ENCODE data around the gene USP24.

Gene USP24

DNA sequence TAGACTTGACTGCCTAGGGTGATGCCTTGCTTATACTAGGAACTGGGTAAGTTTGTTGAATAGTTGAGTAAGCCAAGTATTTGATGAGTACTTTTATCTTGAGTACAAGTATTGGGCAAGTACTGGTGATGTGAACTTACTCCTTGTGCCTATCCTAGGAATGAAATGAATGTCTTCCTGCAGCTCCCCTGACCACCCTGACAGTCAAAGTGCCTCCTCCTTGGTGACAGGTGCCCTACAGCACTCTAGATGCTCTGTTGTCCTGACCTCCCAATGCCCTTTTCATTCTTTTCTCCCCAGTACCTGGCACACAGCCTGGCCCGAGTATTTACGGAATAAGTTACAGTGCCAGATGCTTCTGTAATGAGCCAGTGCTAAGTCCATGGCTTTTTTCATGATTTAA is 150.3 kb downstream of the USP24 start:
- no peak for DNase-seq

DNA sequence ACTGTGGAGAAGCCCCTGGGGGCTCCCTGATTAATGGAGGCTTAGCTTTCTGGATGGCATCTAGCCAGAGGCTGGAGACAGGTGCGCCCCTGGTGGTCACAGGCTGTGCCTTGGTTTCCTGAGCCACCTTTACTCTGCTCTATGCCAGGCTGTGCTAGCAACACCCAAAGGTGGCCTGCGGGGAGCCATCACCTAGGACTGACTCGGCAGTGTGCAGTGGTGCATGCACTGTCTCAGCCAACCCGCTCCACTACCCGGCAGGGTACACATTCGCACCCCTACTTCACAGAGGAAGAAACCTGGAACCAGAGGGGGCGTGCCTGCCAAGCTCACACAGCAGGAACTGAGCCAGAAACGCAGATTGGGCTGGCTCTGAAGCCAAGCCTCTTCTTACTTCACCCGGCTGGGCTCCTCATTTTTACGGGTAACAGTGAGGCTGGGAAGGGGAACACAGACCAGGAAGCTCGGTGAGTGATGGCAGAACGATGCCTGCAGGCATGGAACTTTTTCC is 151.0 kb downstream of the USP24 start:
- no peak for DNase-seq

- no peak for DNase-seq
Observed at GRCh38 chr1:55063577-55063942, 151.6 kb downstream of the USP24 start.

- no peak for DNase-seq
Observed at GRCh38 chr1:55062801-55063576, 152.2 kb downstream of the USP24 start.

DNA sequence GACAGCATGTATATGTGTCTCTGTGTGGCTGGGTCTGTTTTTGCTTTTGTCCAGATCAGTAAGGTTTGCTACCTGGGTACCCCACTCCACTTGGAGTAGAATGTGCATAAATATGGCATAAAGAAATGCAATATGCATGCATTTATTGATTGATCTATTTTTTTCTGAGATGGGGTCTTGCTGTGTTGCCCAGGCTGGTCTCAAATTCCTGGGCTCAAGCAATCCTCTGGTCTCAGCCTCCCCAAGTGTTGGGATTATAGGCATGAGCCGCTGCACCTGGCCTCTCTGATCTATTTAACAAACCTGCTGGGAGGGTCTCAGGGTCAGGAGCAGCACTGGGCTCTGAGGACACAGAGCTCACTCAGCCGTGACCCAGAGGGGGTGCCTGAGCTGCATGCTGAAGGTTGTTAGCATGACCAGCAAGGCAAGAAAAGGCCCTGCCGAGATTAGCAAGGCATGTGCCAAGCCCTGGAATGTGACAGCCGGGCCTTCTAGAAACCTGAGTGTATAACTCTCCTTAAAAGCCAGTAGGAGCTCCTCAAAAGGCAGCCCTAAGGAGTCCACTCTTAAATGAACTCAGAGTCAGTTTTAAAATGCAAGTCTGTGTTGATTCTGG is 153.3 kb downstream of the USP24 start:
- no peak for DNase-seq

GRCh38 chr1:55061000-55061705 is 154.0 kb downstream of the USP24 start:
- DNase-seq = no peak

DNA sequence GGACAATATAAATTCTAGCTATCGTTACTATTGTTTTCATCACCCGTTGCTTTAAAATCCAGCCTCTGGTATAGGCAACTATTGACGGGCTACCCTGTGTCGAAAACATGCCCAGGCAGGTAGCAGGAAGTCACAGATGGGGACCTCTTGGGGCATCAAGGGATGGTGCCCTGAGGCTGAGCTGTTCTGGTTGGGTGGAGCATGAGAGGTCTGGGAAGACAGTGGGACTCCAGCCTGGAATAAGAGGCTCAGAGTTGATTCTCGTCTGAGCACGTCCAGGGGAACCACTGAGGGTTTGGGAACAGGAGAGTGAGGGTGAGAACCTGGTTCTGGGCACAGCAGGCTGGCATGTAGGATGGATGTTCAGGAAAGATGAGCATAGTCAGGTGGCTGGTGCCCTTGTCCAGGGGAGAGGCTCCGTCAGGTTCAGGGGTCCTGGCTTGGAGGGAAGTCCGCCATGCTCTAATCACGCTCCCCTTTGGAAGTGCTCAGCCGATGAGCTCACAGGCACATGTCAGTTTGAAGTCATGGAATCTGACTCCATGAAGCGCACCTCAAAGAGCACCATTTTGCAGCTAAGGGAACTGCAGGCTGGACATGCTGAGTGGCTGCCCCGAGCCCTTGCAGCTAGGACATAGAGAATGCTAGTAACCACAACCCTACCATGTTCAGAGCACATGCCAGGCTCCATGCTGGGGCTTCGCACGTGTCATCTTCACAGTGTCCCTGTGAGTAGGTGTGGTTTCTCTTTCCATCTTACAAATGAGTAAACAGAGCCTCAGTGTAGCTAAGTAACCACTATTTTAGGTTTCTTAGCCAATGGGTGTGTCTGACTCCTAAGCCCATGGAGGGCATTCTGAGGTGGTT is 154.8 kb downstream of the USP24 start:
- DNase-seq = peak; percentile 3

DNA sequence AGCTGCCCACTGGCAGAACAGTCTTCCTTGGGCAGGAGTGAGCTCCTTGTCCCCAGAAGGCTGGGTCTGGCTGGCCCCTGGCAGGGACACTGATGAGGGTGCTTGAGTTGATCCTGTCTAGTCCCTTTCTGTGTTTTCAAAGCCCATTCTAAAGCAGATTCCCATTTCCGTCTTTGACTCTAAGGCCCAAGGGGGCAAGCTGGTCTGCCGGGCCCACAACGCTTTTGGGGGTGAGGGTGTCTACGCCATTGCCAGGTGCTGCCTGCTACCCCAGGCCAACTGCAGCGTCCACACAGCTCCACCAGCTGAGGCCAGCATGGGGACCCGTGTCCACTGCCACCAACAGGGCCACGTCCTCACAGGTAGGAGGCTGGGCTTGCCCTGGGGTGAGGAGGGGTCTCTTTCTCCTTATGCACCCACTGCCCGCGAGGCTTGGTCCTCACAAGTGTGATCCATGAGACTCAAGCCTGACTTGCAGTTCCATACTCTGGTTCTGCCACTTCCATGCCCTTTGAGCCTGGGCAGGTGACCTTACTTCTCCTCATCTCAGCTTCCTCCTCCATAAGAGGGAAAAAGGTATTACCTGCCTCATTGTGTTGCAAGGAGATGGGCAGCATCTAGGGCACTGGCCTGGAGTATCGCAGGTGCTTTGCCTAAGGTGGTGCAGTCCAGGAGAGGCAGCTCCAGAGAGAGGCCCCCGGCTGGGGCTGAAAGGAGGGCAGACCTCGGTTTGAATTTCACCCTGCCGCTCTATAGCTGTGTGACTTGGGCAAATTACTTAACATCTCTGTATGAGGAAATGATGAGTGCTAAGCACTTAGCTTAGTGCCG is 155.6 kb downstream of the USP24 start:
- no peak for DNase-seq

- DNase-seq = peak; percentile 3
Observed at GRCh38 chr1:55057956-55058298, 157.2 kb downstream of the USP24 start.

DNA sequence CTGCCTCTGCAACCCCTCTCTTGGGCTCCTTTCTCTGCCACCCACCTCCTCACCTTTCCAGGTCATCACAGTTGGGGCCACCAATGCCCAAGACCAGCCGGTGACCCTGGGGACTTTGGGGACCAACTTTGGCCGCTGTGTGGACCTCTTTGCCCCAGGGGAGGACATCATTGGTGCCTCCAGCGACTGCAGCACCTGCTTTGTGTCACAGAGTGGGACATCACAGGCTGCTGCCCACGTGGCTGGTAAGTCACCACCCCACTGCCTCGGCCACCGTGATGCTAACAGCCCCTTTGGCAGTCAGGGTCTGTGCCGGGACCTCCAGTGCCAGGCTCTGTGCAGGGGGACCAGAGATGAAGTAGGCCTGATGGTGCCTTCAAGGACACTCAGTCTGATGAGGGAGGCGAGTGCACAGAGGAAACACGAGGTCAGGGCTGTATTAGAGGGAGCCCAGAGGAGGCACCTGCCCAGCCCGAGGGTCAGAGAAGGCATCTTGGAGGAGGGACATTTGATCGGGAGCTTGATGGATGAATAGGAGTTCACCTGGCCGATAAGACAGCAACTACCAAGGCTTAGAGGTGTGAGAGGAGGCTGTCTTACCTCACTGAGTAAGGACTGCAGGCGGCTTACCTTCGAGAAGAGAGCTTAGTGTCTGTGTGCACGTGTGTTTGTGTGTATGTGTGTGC is 157.8 kb downstream of the USP24 start:
- peak; percentile 2 for DNase-seq

DNA sequence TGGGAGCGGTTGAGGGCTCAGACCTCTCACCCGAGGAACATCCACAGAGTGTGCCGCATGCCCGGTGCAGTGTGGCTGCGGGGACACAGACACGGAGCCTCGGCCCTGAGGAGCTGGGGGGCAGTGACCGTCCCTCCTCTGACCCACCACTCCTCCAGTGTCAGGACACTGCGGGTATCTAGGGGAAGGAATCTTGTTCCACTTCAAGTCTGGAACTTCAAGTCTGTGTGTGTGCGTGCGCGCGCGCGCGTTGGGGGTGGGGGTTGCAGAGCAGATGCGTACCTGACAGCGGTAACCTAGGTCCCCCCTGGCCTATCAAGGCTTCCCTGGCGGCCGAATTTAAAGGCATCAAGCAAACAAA is 158.6 kb downstream of the USP24 start:
- no peak for DNase-seq

- DNase-seq = no peak
Observed at GRCh38 chr1:55055951-55056631, 159.1 kb downstream of the USP24 start.

DNA sequence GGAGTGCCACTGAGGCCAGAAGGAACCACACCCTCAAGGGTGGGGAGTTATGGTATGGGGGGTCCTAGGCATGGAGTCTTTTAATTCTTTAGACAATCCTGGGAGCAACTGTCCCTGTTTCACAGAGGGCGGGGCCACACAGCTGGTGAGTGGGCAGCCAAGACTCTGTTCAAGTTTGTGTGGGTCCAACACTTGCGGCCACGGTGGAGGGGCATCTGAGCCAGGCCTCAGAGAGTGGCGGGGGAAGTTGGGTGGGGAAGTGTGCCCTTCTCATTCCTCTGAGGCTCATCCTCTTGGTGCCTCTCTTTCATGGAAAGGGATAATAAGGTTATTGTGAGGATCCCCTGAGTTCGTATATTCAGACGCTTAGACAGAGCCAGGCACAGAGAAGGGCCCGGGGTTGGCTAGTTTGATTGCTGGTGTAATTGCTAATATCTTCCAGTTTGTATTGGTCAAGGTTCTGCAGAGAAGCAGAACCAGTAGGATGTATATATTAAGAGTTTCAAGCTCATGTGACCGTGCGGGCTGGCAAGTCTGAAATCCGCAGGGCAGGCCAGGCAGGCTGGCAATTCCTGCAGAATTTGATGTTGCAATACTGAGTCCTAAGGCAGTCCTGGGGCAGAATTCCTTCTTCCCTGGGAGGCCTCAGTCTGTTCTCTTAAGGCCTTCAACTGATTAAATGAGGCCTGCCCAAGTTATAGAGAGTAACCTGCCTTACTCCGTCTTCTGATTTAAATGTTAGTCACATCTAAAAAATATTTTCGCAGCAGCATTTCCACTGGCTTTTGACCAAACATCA is 159.9 kb downstream of the USP24 start:
- DNase-seq = no peak

- DNase-seq = no peak
Observed at GRCh38 chr1:55054396-55054795, 160.8 kb downstream of the USP24 start.

DNA sequence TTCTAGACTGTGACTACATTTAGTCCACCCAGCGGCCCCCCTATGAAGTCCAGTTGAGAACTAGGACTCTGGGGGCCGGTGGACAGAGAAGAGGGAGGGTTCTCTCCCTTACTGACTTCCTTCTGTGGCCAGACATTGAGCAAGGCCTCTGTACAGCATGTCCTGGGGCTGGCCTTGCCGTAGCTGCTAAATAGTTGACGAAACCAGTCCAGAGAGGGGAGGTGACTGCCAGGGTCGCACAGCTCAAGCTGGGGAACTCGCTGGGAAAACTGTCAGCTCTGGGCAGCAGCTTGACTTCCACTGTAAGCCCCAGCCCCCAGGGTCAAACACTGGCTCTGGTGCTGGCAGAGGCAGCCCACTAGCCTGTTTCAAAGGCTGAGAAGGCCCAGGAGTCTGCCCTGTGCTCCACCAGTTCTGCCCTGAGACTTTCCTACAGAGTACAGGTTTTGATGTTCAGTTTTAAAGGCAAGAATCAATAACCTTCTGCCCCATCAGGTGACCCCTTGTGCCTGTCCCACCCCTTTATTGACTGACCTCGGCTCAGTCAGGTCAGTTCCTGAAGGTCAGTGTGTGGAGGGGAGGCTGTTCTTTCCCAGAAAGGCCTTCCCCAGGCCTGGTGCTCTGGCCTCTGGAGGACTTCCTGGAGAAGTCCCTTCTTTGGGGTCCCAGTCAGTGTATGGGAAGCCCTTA is 161.8 kb downstream of the USP24 start:
- no peak for DNase-seq

DNA sequence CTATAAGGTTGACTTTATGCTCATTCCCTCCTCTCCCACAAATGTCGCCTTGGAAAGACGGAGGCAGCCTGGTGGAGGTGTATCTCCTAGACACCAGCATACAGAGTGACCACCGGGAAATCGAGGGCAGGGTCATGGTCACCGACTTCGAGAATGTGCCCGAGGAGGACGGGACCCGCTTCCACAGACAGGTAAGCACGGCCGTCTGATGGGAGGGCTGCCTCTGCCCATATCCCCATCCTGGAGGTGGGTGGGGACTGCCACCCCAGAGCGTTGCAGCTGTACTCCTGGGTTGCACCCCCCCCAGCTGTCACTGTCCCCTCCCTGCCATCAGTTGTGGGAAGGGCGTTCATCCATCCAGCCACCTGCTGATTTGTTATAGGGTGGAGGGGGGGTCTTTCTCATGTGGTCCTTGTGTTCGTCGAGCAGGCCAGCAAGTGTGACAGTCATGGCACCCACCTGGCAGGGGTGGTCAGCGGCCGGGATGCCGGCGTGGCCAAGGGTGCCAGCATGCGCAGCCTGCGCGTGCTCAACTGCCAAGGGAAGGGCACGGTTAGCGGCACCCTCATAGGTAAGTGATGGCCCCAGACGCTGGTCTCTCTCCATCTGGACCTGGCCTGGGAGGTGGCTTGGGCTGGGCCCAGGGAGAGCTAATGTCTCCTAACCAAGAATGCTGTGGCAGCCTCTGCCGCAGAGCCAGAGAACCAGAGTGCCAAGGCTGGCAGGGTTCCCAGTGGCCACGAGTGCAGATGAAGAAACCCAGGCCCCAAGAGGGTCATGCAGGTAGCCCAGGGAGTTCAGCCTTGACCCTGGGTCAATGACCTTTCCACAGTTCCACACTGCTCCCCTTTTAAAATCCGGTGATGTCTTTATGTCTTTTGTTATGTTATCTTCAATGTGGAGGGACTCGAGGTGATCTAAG is 162.7 kb downstream of the USP24 start:
- no peak for DNase-seq

- no peak for DNase-seq
Observed at GRCh38 chr1:55051621-55052020, 163.5 kb downstream of the USP24 start.

DNA sequence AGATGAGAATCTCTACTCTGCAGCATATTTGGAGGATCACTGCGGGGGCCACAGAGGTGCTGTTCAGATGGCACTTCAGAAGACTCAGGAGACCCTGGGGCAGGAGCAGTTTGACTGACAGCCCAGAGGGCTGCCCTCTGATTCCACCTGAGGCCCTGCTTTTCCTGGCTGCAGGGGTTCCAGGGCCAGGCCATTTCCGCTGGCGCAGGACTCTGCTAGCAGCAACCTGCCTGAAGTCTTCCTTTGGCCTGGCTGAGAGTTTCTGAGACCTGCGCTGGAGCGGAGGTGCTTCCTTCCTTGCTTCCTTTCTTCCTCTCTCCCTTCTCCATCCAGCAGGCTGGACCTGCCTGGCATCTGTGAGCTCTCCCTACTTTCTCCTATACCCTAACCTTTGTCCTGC is 164.0 kb downstream of the USP24 start:
- DNase-seq = no peak
